IMR-90 (cell line): Measurements from ENCODE around the gene TOR2A. TPM values are rescaled to one million over a fixed set of nuclear protein-coding genes. Genes with fewer than 3 reads are reported as not detected.
"Not testable (repeated sequence)": the region's sequence is repeated elsewhere in the genome, so short reads cannot be mapped to it uniquely, and the experiment has no call there.

ENCODE experiments used
- ATAC-seq: fragments of 200-7000 bp; cut with Tn5 transposase; 2 replicates; pipeline ENCODE4 v1.9.1; 2020; ENCODE audit warnings: low read depth, mild to moderate bottlenecking, moderate library complexity
- BruUV-seq: library from RNA; stranded (reverse); fragments of 400-500 nt; replicated peaks from 2 replicates; lab custom pipeline; 2021; lab: Mats Ljungman, UMichigan
- CTCF ChIA-PET: fragments of 300-600 bp; formaldehyde crosslinking; extraction: SDS; loops from one replicate; lab custom pipeline; 2021; ENCODE audit warnings: antibody characterized with exemption; lab: Yijun Ruan, JAX
- POLR2A ChIA-PET: fragments of 300-600 bp; sonication (Branson Sonifier 250); formaldehyde crosslinking; loops from one replicate; lab custom pipeline; 2022; ENCODE audit warnings: antibody characterized with exemption; ENCODE audit not compliant: unreplicated experiment; lab: Charles Lee
- DNase-seq: peaks from one replicate; pipeline ENCODE4 v3.0.0; 2013
- H2AFZ ChIP-seq: replicated peaks from 2 replicates; pipeline ENCODE3; 2013; ENCODE audit warnings: low read length, mild to moderate bottlenecking; ENCODE audit not compliant: poor library complexity
- H2AK5ac ChIP-seq: 2 replicates; pipeline ENCODE4 v1.6.1; 2013; ENCODE audit warnings: low read depth, low read length, inconsistent platforms
- H2AK9ac ChIP-seq: replicated peaks from 2 replicates; pipeline ENCODE3; 2013; ENCODE audit warnings: mild to moderate bottlenecking, low read depth, low read length, moderate library complexity; ENCODE audit not compliant: poor library complexity
- H2BK120ac ChIP-seq: 2 replicates; pipeline ENCODE4 v1.6.1; 2013; ENCODE audit warnings: low read depth, low read length, inconsistent platforms
- H2BK15ac ChIP-seq: 3 replicates; pipeline ENCODE4 v1.6.1; 2013; ENCODE audit warnings: low read depth, low read length, inconsistent platforms
- H2BK20ac ChIP-seq: 2 replicates; pipeline ENCODE4 v1.6.1; 2013; ENCODE audit warnings: low read depth, mild to moderate bottlenecking, inconsistent platforms, low read length, moderate library complexity
- H2BK5ac ChIP-seq: 2 replicates; pipeline ENCODE4 v1.6.1; 2013; ENCODE audit warnings: mild to moderate bottlenecking, low read depth, low read length, inconsistent platforms; ENCODE audit not compliant: poor library complexity, severe bottlenecking
- H3K14ac ChIP-seq: replicated peaks from 2 replicates; pipeline ENCODE4 v1.6.1; 2013; ENCODE audit warnings: low read depth, low read length, inconsistent platforms
- H3K18ac ChIP-seq: 2 replicates; pipeline ENCODE4 v1.6.1; 2013; ENCODE audit warnings: low read depth, low read length, control low read depth
- H3K23ac ChIP-seq: 2 replicates; pipeline ENCODE4 v1.6.1; 2013; ENCODE audit warnings: low read depth, low read length, inconsistent platforms
- H3K27ac ChIP-seq: 2 replicates; pipeline ENCODE4 v1.5.1; 2013; ENCODE audit warnings: mild to moderate bottlenecking, control low read depth, low read length; ENCODE audit not compliant: insufficient read depth
- H3K27me3 ChIP-seq: 2 replicates; pipeline ENCODE4 v1.6.1; 2013; ENCODE audit warnings: low read length; ENCODE audit not compliant: control insufficient read depth, insufficient read depth
- H3K36me3 ChIP-seq: 2 replicates; pipeline ENCODE4 v1.6.1; 2013; ENCODE audit warnings: low read length, mixed read lengths; ENCODE audit not compliant: control insufficient read depth, insufficient read depth
- H3K4ac ChIP-seq: 2 replicates; pipeline ENCODE4 v1.6.1; 2013; ENCODE audit warnings: low read depth, low read length, inconsistent platforms
- H3K4me1 ChIP-seq: 2 replicates; pipeline ENCODE4 v1.6.1; 2013; ENCODE audit warnings: low read length, mixed read lengths; ENCODE audit not compliant: control insufficient read depth, insufficient read depth
- H3K4me2 ChIP-seq: 2 replicates; pipeline ENCODE4 v1.6.1; 2013; ENCODE audit warnings: low read depth, mild to moderate bottlenecking, control low read depth, low read length, moderate library complexity
- H3K4me3 ChIP-seq: 2 replicates; pipeline ENCODE4 v1.5.1; 2013; ENCODE audit warnings: low read depth, mild to moderate bottlenecking, control low read depth, low read length, moderate library complexity; ENCODE audit not compliant: insufficient read depth
- H3K56ac ChIP-seq: 2 replicates; pipeline ENCODE4 v1.6.1; 2013; ENCODE audit warnings: low read length, inconsistent platforms; ENCODE audit not compliant: insufficient read depth; ENCODE audit errors: extremely low read depth
- H3K79me1 ChIP-seq, 2 experiments: 2 replicates each; pipeline ENCODE4 v1.6.1; 2013; ENCODE audit warnings: low read length in 2 of 2, inconsistent platforms in 1 of 2, low read depth in 1 of 2
- H3K9ac ChIP-seq: 2 replicates; pipeline ENCODE4 v1.6.1; 2013; ENCODE audit warnings: low read depth, low read length, control low read depth
- H3K9me1 ChIP-seq: 2 replicates; pipeline ENCODE4 v1.6.1; 2013; ENCODE audit warnings: low read length, inconsistent platforms; ENCODE audit not compliant: insufficient read depth
- H3K9me3 ChIP-seq: 2 replicates; pipeline ENCODE4 v1.6.1; 2013; ENCODE audit warnings: low read length; ENCODE audit not compliant: control insufficient read depth, insufficient read depth
- H4K20me1 ChIP-seq: 2 replicates; pipeline ENCODE4 v1.6.1; 2013; ENCODE audit warnings: low read length, inconsistent platforms; ENCODE audit not compliant: insufficient read depth
- H4K5ac ChIP-seq: 2 replicates; pipeline ENCODE4 v1.6.1; 2013; ENCODE audit warnings: mild to moderate bottlenecking, low read depth, low read length, control low read depth
- H4K8ac ChIP-seq, 2 experiments: 2 replicates each; pipeline ENCODE4 v1.6.1; 2013; ENCODE audit warnings: low read depth in 2 of 2, low read length in 2 of 2, control low read depth in 1 of 2, inconsistent platforms in 1 of 2
- H4K91ac ChIP-seq: 2 replicates; pipeline ENCODE4 v1.6.1; 2013; ENCODE audit warnings: low read depth, low read length, inconsistent platforms; ENCODE audit not compliant: insufficient read depth
- WGBS, 2 experiments: methylation state at CpG; one replicate each; pipeline versions ENCODE4 v1.1.5 to v1.1.7; 2013; ENCODE audit warnings: missing lambda C conversion rate in 2 of 2; ENCODE audit not compliant: insufficient read length in 1 of 2; ENCODE audit errors: extremely low coverage in 2 of 2; 5-methylcytosine and 5-hydroxymethylcytosine counted together
- dilution Hi-C: fragments of 300-500 bp; cut with HindIII; formaldehyde crosslinking; loops from one replicate; pipeline ENCODE4 v1.14.3; 2018; ENCODE audit warnings: low sequenced_read_pairs; ENCODE audit not compliant: unreplicated experiment
- in situ Hi-C: fragments of 300-500 bp; cut with MboI; formaldehyde crosslinking; loops from 3 replicates; pipeline ENCODE4 v1.14.3; 2019; ENCODE audit warnings: low sequenced_read_pairs, inconsistent platforms, mixed read lengths
- intact Hi-C: fragments of 100-400 bp; cut with micrococcal nuclease; formaldehyde crosslinking; loops from 2 replicates; pipeline ENCODE4 v1.10.0; 2022
- polyA plus RNA-seq, 3 experiments: library from polyadenylated mRNA; depleted of rRNA; stranded (reverse); fragments of >200 nt; gene quantifications; 2 replicates each; pipeline ENCODE4 v1.2.3, GENCODE V29; 2012; ENCODE audit warnings: low replicate concordance in 1 of 3
- total RNA-seq: library from RNA; depleted of rRNA; stranded (reverse); fragments of >200 nt; gene quantifications from 2 replicates; pipeline ENCODE4 v1.2.3, GENCODE V29; 2012

TOR2A gene
- total and polyA plus RNA-seq, 2 of the 4 experiments (the other 2 are of a cell fraction), result 0.90 to 12.5 TPM

- H3K4me1 ChIP-seq, H2BK120ac ChIP-seq, H3K27me3 ChIP-seq, H4K8ac ChIP-seq, H2BK5ac ChIP-seq, H3K4me3 ChIP-seq, BruUV-seq, H3K56ac ChIP-seq, H3K36me3 ChIP-seq, H2BK20ac ChIP-seq, H3K9ac ChIP-seq, H2AK5ac ChIP-seq, POLR2A ChIA-PET, H3K23ac ChIP-seq, H3K4me2 ChIP-seq, dilution Hi-C loops, H4K91ac ChIP-seq, H3K27ac ChIP-seq, H3K79me1 ChIP-seq, H3K9me1 ChIP-seq, H4K5ac ChIP-seq, DNase-seq, ATAC-seq, H3K9me3 ChIP-seq, CTCF ChIA-PET, H2AFZ ChIP-seq, H2AK9ac ChIP-seq, H3K4ac ChIP-seq, H3K18ac ChIP-seq, H4K20me1 ChIP-seq, intact Hi-C loops, H2BK15ac ChIP-seq, H3K14ac ChIP-seq: not testable (repeated sequence)
- in situ Hi-C loops, result loop anchor here (5.0 kb wide), 1 partner anchor 44 kb away; the partner anchor contains the start of gene TOR2A
- WGBS, 2 experiments, result no CpG with 5 or more reads among the region's 9 CpGs
Observed at GRCh38 chr9:127780909-127781308, 45.8 kb upstream of the TOR2A start.
